HG03135 (cell line): ENCODE data around the gene LTO1.

ENCODE experiments used
- ATAC-seq: cut with Tn5 transposase; IDR thresholded peaks from one replicate; pipeline ENCODE4 v1.9.1; 2021; ENCODE audit warnings: mild to moderate bottlenecking, moderate library complexity; ENCODE audit not compliant: unreplicated experiment

Gene LTO1

GRCh38 chr11:69658626-69659450 is 16.3 kb downstream of the LTO1 start:
- ATAC-seq: no peak

GRCh38 chr11:69657911-69658625 is 17.1 kb downstream of the LTO1 start:
- no peak for ATAC-seq

- ATAC-seq: no peak
Measured at GRCh38 chr11:69657456-69657910, 17.7 kb downstream of the LTO1 start.

GRCh38 chr11:69656536-69657455 is 18.4 kb downstream of the LTO1 start:
- ATAC-seq: no peak

GRCh38 chr11:69655479-69656428 is 19.4 kb downstream of the LTO1 start:
- ATAC-seq: no peak

- ATAC-seq: no peak
Measured at GRCh38 chr11:69654660-69655478, 20.3 kb downstream of the LTO1 start.

- no peak for ATAC-seq
Measured at GRCh38 chr11:69654001-69654659, 21.0 kb downstream of the LTO1 start.

- no peak for ATAC-seq
Measured at GRCh38 chr11:69653406-69653960, 21.7 kb downstream of the LTO1 start.

GRCh38 chr11:69652999-69653398 is 22.2 kb downstream of the LTO1 start:
- ATAC-seq: no peak

GRCh38 chr11:69651834-69652620 is 23.1 kb downstream of the LTO1 start:
- ATAC-seq: no peak

- no peak for ATAC-seq
Measured at GRCh38 chr11:69650832-69651344, 24.3 kb downstream of the LTO1 start.

- ATAC-seq: no peak
Measured at GRCh38 chr11:69650081-69650831, 24.9 kb downstream of the LTO1 start.

- no peak for ATAC-seq
Measured at GRCh38 chr11:69649576-69649900, 25.6 kb downstream of the LTO1 start.

- no peak for ATAC-seq
Measured at GRCh38 chr11:69648679-69649575, 26.2 kb downstream of the LTO1 start.

- ATAC-seq: no peak
Measured at GRCh38 chr11:69647761-69648497, 27.2 kb downstream of the LTO1 start.
